ENCODE data around the gene PIK3C3. TPM values are rescaled to one million over a fixed set of nuclear protein-coding genes. Genes with fewer than 3 reads are reported as not detected.
"Not testable (repeated sequence)": the region's sequence is repeated elsewhere in the genome, so short reads cannot be mapped to it uniquely, and the experiment has no call there.

The PIK3C3 gene
- total RNA-seq, 6 donors from 2014 or later, result 26.5 to 78.6 (median 44.9) TPM

- 89 to 91% methylated on average over 3 of the region's 3 CpGs for WGBS, 2 donors
- DNase-seq (no peak), ATAC-seq (ENCODE audit: low FRiP score in 2 of 2) (no peak)
- no peak for TF ChIP-seq POLR2AphosphoS5 (IDR thresholded peaks at IDR 0.05)
- no peak for TF ChIP-seq EP300 (IDR thresholded peaks at IDR 0.05)
- no peaks in the 10 kb centered on the region for H3K27me3 ChIP-seq
- H3K27ac ChIP-seq, result no peak overlapping the region
- peaks cover 18 to 83% (median 43%) of the 10 kb centered on the region in 4 donors for H3K36me3 ChIP-seq
- no peaks in the 10 kb centered on the region for H3K4me1 ChIP-seq
- no peaks in the 10 kb centered on the region for H3K9me3 ChIP-seq
- no peak overlapping the region for H3K4me3 ChIP-seq
Measured at GRCh38 chr18:42001801-42002200, 46.8 kb downstream of the PIK3C3 start.

- no peak overlapping the region for H3K4me3 ChIP-seq
- WGBS, 2 donors, result 94 to 100% methylated on average over 2 of the region's 2 CpGs
- no peaks in the 10 kb centered on the region for H3K4me1 ChIP-seq
- TF ChIP-seq CTCF (IDR thresholded peaks at IDR 0.05) (no peak), EP300 (IDR thresholded peaks at IDR 0.05) (no peak), POLR2AphosphoS5 (IDR thresholded peaks at IDR 0.05) (no peak), POLR2A (IDR thresholded peaks at IDR 0.05) (no peak)
- no peaks in the 10 kb centered on the region for H3K27me3 ChIP-seq
- no peaks in the 10 kb centered on the region for H3K9me3 ChIP-seq
- ATAC-seq (ENCODE audit: low FRiP score in 2 of 2) (no peak), DNase-seq (no peak)
- peaks cover 4 to 66% (median 32%) of the 10 kb centered on the region in 4 donors for H3K36me3 ChIP-seq
- H3K27ac ChIP-seq, result no peak overlapping the region
Measured at GRCh38 chr18:42004653-42005052, 49.6 kb downstream of the PIK3C3 start.

GRCh38 chr18:42005782-42006181 lies 50.7 kb downstream of the PIK3C3 start:
- H3K4me3 ChIP-seq, result no peak overlapping the region
- no peak for TF ChIP-seq POLR2AphosphoS5 (IDR thresholded peaks at IDR 0.05)
- TF ChIP-seq CTCF (IDR thresholded peaks at IDR 0.05), result no peak
- no peak for TF ChIP-seq EP300 (IDR thresholded peaks at IDR 0.05)
- TF ChIP-seq POLR2A (IDR thresholded peaks at IDR 0.05), result no peak
- H3K36me3 ChIP-seq, result peaks cover 0 to 66% (median 21%) of the 10 kb centered on the region in 4 donors
- H3K27me3 ChIP-seq, result no peaks in the 10 kb centered on the region
- DNase-seq (no peak), ATAC-seq (ENCODE audit: low FRiP score in 2 of 2) (no peak)
- no peak overlapping the region for H3K27ac ChIP-seq
- H3K9me3 ChIP-seq, result no peaks in the 10 kb centered on the region
- no peaks in the 10 kb centered on the region for H3K4me1 ChIP-seq

- not testable (repeated sequence) for DNase-seq; H3K27ac ChIP-seq; H3K9me3 ChIP-seq; H3K27me3 ChIP-seq; H3K4me3 ChIP-seq; ATAC-seq (ENCODE audit: low FRiP score in 2 of 2); H3K4me1 ChIP-seq
- H3K36me3 ChIP-seq, result peaks cover 0 to 64% (median 17%) of the 10 kb centered on the region in 4 donors
Measured at GRCh38 chr18:42009457-42009856, 54.4 kb downstream of the PIK3C3 start.

GRCh38 chr18:42011053-42011452 lies 56.0 kb downstream of the PIK3C3 start:
- DNase-seq, result no peak
- H3K27me3 ChIP-seq, result no peaks in the 10 kb centered on the region
- peaks cover 0 to 66% (median 10%) of the 10 kb centered on the region in 4 donors for H3K36me3 ChIP-seq
- no peak overlapping the region for H3K27ac ChIP-seq
- 96 to 100% methylated on average over 4 of the region's 4 CpGs for WGBS, 2 donors
- H3K9me3 ChIP-seq, result no peaks in the 10 kb centered on the region
- no peak for ATAC-seq (ENCODE audit: low FRiP score in 2 of 2)
- no peaks in the 10 kb centered on the region for H3K4me1 ChIP-seq
- TF ChIP-seq POLR2A (IDR thresholded peaks at IDR 0.05), result no peak
- TF ChIP-seq POLR2AphosphoS5 (IDR thresholded peaks at IDR 0.05), result no peak
- no peak for TF ChIP-seq CTCF (IDR thresholded peaks at IDR 0.05)
- no peak for TF ChIP-seq EP300 (IDR thresholded peaks at IDR 0.05)
- H3K4me3 ChIP-seq, result no peak overlapping the region

GRCh38 chr18:42018831-42019230 lies 63.8 kb downstream of the PIK3C3 start:
- H3K4me1 ChIP-seq, result no peaks in the 10 kb centered on the region
- H3K27me3 ChIP-seq, result no peaks in the 10 kb centered on the region
- 88 to 93% methylated on average over 4 of the region's 4 CpGs for WGBS, 2 donors
- peaks cover 7 to 64% (median 11%) of the 10 kb centered on the region in 4 donors for H3K36me3 ChIP-seq
- ATAC-seq (ENCODE audit: low FRiP score in 2 of 2) (no peak), DNase-seq (no peak)
- no peak for TF ChIP-seq POLR2A (IDR thresholded peaks at IDR 0.05)
- no peak for TF ChIP-seq POLR2AphosphoS5 (IDR thresholded peaks at IDR 0.05)
- no peak for TF ChIP-seq EP300 (IDR thresholded peaks at IDR 0.05)
- no peak for TF ChIP-seq CTCF (IDR thresholded peaks at IDR 0.05)
- H3K9me3 ChIP-seq, result no peaks in the 10 kb centered on the region
- H3K27ac ChIP-seq, result no peak overlapping the region
- no peak overlapping the region for H3K4me3 ChIP-seq

Measured in upper lobe of left lung (tissue), 6 donors.